ENCODE results near the gene PRKG1.
"Not testable (repeated sequence)": the region's sequence is repeated elsewhere in the genome, so short reads cannot be mapped to it uniquely, and the experiment has no call there.

The PRKG1 gene

DNA sequence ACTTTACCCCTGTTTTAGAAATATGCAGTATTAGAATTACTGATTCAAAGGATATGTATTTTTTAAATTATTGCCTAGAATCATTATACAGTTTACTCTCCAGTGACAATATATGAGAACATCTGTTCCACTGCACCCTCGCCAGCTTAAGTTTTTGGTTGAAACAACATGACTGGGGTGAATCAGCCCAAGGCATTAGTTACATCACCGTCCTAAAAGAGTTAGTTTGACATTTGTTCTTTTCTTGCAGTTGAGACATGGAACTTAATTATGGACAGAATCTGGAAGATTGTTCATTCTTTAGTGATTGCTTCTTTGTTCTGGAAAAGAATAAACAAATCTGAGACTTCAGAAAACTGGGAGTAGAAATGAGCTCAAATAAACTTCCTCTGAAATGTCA lies 1072.5 kb downstream of the PRKG1 start:
- no peak overlapping the region for H3K4me3 ChIP-seq (ENCODE audit: low read depth, low read length)
- no peaks in the 10 kb centered on the region for H3K4me1 ChIP-seq (ENCODE audit: control insufficient read depth, insufficient read depth, low read length)
- no peaks in the 10 kb centered on the region for H3K9me3 ChIP-seq (ENCODE audit: control insufficient read depth, insufficient read depth, low read length)
- H3K36me3 ChIP-seq (ENCODE audit: control insufficient read depth, insufficient read depth, low read length), result no peaks in the 10 kb centered on the region
- no peaks in the 10 kb centered on the region for H3K27me3 ChIP-seq (ENCODE audit: control insufficient read depth, insufficient read depth, low read length)
- no peak overlapping the region for H3K9ac ChIP-seq (ENCODE audit: low read depth, low read length)

DNA sequence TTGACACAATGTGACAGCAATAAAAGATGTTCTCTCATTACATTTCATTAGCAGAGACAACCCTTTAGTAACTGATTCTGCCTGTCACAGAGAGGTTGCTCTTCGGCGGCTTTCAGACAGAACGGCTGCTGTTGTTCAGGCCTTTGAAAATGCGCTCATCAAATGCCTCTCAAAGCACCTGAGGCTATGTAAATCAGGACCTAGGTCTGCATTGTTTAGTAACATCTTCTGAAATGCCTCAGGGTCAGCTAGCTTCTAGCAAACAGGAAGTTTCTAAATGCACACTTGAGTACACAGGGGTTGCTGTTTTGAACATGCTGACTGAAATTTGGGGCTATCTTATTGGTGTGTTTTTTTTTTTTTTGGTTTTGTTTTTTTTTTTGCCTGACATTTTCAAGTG lies 1096.5 kb downstream of the PRKG1 start:
- Histone ChIP-seq H3K9ac (ENCODE audit: low read depth, low read length) (no peak overlapping the region), H3K9me3 (ENCODE audit: control insufficient read depth, insufficient read depth, low read length) (no peaks in the 10 kb centered on the region), H3K27me3 (ENCODE audit: control insufficient read depth, insufficient read depth, low read length) (no peaks in the 10 kb centered on the region), H3K36me3 (ENCODE audit: control insufficient read depth, insufficient read depth, low read length) (no peaks in the 10 kb centered on the region), H3K4me1 (ENCODE audit: control insufficient read depth, insufficient read depth, low read length) (peaks cover 22% of the 10 kb centered on the region), H3K4me3 (ENCODE audit: low read depth, low read length) (no peak overlapping the region)

DNA sequence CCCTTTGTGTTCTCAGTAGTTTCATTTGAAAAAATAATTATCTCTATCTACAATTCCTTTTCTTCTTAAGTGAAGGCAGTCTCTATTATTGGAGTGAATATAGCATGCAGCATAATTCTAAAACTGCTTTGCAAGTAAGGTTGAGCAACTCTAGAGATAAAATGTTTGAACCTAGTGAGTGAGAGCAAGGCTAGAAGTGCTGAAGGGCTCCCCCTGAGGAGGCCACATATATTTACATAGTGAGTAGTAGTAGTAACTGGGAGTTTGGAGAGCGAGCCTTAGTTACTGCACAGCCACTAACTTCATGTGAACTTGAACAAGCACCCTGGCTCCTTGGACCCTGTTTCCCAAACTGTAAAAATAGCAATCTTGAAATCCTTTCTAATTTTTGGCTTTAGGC lies 1098.3 kb downstream of the PRKG1 start:
- Histone ChIP-seq H3K36me3 (ENCODE audit: control insufficient read depth, insufficient read depth, low read length) (no peaks in the 10 kb centered on the region), H3K27me3 (ENCODE audit: control insufficient read depth, insufficient read depth, low read length) (no peaks in the 10 kb centered on the region)

DNA sequence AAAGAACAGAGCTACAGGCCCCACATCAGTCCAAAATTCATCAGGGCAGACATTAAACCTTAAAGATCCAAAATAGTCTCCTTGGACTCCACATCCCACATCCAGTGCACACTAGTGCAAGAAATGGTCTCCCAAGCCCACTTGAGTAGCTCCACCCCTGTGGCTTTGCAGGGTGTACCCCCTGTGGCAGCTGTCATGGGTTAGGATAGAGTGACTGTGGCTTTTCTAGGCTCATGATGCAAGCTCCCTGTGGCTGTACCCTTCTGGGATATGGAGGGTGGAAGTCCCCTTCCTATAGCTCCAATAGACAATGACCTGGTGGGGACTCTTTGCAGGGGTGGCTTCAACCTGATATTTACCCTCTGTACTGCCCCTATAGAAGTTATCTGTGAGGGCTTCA lies 1111.0 kb downstream of the PRKG1 start:
- Histone ChIP-seq H3K9me3 (ENCODE audit: control insufficient read depth, insufficient read depth, low read length) (no peaks in the 10 kb centered on the region), H3K9ac (ENCODE audit: low read depth, low read length) (no peak overlapping the region), H3K4me3 (ENCODE audit: low read depth, low read length) (no peak overlapping the region), H3K27me3 (ENCODE audit: control insufficient read depth, insufficient read depth, low read length) (no peaks in the 10 kb centered on the region), H3K36me3 (ENCODE audit: control insufficient read depth, insufficient read depth, low read length) (no peaks in the 10 kb centered on the region), H3K4me1 (ENCODE audit: control insufficient read depth, insufficient read depth, low read length) (no peaks in the 10 kb centered on the region)

More for the DNA sequence above, 1098.3 kb downstream of the PRKG1 start:
- Histone ChIP-seq H3K4me3 (ENCODE audit: low read depth, low read length) (no peak overlapping the region), H3K9me3 (ENCODE audit: control insufficient read depth, insufficient read depth, low read length) (no peaks in the 10 kb centered on the region), H3K4me1 (ENCODE audit: control insufficient read depth, insufficient read depth, low read length) (peaks cover 22% of the 10 kb centered on the region), H3K9ac (ENCODE audit: low read depth, low read length) (no peak overlapping the region)

GRCh38 chr10:52187521-52188258 lies 1113.4 kb downstream of the PRKG1 start:
- H3K36me3 ChIP-seq (ENCODE audit: control insufficient read depth, insufficient read depth, low read length), result no peaks in the 10 kb centered on the region
- no peaks in the 10 kb centered on the region for H3K9me3 ChIP-seq (ENCODE audit: control insufficient read depth, insufficient read depth, low read length)
- H3K4me3 ChIP-seq (ENCODE audit: low read depth, low read length), result no peak overlapping the region
- no peak overlapping the region for H3K9ac ChIP-seq (ENCODE audit: low read depth, low read length)
- H3K27me3 ChIP-seq (ENCODE audit: control insufficient read depth, insufficient read depth, low read length), result no peaks in the 10 kb centered on the region
- peaks cover 5% of the 10 kb centered on the region for H3K4me1 ChIP-seq (ENCODE audit: control insufficient read depth, insufficient read depth, low read length)

DNA sequence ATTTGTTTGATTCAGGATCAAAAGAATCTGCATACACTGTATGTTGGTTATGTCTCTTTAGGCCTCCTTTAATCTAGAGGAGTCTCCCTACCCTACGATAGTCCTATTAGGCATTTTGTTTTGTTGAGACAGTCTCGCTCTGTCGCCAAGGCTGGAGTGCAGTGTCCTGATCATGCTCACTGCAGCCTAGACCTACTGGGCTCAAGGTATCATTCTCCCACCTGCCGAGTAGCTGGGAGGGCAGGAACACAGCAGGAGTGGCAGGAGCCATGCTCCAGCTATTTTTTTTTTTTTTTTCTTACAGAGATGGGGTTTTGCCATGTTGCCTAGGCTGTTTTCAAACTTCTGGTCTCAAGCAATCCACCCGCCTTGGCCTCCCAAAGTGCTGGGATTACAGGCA lies 1116.8 kb downstream of the PRKG1 start:
- H3K9me3 ChIP-seq (ENCODE audit: control insufficient read depth, insufficient read depth, low read length), result no peaks in the 10 kb centered on the region
- no peaks in the 10 kb centered on the region for H3K27me3 ChIP-seq (ENCODE audit: control insufficient read depth, insufficient read depth, low read length)
- peaks cover 5% of the 10 kb centered on the region for H3K4me1 ChIP-seq (ENCODE audit: control insufficient read depth, insufficient read depth, low read length)
- no peak overlapping the region for H3K4me3 ChIP-seq (ENCODE audit: low read depth, low read length)
- H3K9ac ChIP-seq (ENCODE audit: low read depth, low read length), result no peak overlapping the region
- no peaks in the 10 kb centered on the region for H3K36me3 ChIP-seq (ENCODE audit: control insufficient read depth, insufficient read depth, low read length)

DNA sequence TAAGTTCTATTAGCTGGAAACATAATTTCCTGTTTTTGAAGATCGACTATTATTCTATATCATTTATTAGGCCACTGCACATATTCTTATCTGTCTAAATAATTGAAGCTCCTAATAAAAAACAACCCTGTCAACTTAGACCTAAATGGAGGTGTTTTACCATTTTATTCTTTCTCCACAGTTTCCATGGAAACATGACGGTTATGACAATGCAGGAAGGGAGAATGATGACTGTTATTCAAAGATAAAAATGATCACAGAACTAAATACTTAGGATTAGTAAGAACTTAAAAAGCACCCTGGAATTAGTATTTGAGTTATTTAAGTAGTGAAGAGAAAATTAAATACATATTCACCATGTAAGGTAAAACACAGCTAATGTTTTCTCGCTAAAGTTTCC lies 1119.9 kb downstream of the PRKG1 start:
- Histone ChIP-seq H3K9ac (ENCODE audit: low read depth, low read length) (no peak overlapping the region), H3K27me3 (ENCODE audit: control insufficient read depth, insufficient read depth, low read length) (no peaks in the 10 kb centered on the region), H3K9me3 (ENCODE audit: control insufficient read depth, insufficient read depth, low read length) (no peaks in the 10 kb centered on the region), H3K36me3 (ENCODE audit: control insufficient read depth, insufficient read depth, low read length) (no peaks in the 10 kb centered on the region), H3K4me3 (ENCODE audit: low read depth, low read length) (no peak overlapping the region), H3K4me1 (ENCODE audit: control insufficient read depth, insufficient read depth, low read length) (peaks cover 5% of the 10 kb centered on the region)

DNA sequence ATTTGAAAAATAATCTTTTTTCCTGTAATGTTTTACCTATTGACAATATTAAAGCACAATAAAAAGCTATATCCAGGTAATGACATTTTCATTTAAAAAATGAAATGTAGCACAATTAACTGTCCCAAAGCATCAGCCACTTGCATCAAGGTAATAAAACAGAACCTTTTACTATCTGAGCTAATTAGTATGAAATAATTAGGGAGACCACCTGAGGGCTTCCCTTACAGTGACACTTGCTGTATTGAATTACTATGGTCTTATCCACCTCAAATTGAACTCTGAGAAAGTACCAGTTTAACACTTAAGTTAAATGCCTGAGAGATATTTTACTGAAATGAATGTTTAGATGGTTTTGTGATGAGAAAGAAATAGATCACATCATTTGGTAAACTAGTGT lies 1120.4 kb downstream of the PRKG1 start:
- Histone ChIP-seq H3K4me1 (ENCODE audit: control insufficient read depth, insufficient read depth, low read length) (peaks cover 5% of the 10 kb centered on the region), H3K36me3 (ENCODE audit: control insufficient read depth, insufficient read depth, low read length) (no peaks in the 10 kb centered on the region), H3K9me3 (ENCODE audit: control insufficient read depth, insufficient read depth, low read length) (no peaks in the 10 kb centered on the region), H3K9ac (ENCODE audit: low read depth, low read length) (no peak overlapping the region), H3K4me3 (ENCODE audit: low read depth, low read length) (no peak overlapping the region), H3K27me3 (ENCODE audit: control insufficient read depth, insufficient read depth, low read length) (no peaks in the 10 kb centered on the region)

DNA sequence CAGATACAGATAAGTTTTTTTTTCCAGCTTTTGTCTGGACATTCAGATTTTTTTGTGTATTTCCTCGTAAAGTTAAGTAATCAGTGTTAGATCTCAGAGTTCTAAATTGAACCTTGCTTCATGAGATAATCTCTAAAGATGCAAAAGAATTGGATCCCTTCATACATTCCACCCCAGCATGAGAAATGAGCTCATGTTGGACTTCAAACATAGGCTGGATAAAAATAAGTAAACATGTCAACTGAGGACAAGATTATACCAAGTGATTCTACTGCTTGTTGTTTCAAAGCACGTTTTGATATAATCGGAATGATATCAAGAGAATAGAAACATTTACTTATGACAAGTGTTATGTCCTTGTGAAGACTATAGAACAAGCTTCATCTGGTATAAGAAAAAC lies 1122.8 kb downstream of the PRKG1 start:
- Histone ChIP-seq H3K4me1 (ENCODE audit: control insufficient read depth, insufficient read depth, low read length) (no peaks in the 10 kb centered on the region), H3K27me3 (ENCODE audit: control insufficient read depth, insufficient read depth, low read length) (no peaks in the 10 kb centered on the region), H3K36me3 (ENCODE audit: control insufficient read depth, insufficient read depth, low read length) (no peaks in the 10 kb centered on the region), H3K4me3 (ENCODE audit: low read depth, low read length) (no peak overlapping the region), H3K9ac (ENCODE audit: low read depth, low read length) (no peak overlapping the region), H3K9me3 (ENCODE audit: control insufficient read depth, insufficient read depth, low read length) (no peaks in the 10 kb centered on the region)

- Histone ChIP-seq H3K27me3 (ENCODE audit: control insufficient read depth, insufficient read depth, low read length) (no peaks in the 10 kb centered on the region), H3K9ac (ENCODE audit: low read depth, low read length) (no peak overlapping the region), H3K9me3 (ENCODE audit: control insufficient read depth, insufficient read depth, low read length) (no peaks in the 10 kb centered on the region), H3K4me3 (ENCODE audit: low read depth, low read length) (no peak overlapping the region), H3K4me1 (ENCODE audit: control insufficient read depth, insufficient read depth, low read length) (no peaks in the 10 kb centered on the region), H3K36me3 (ENCODE audit: control insufficient read depth, insufficient read depth, low read length) (no peaks in the 10 kb centered on the region)
These were observed 1124.3 kb downstream of the PRKG1 start for GRCh38 chr10:52198540-52198939.

GRCh38 chr10:52204906-52205305 lies 1130.6 kb downstream of the PRKG1 start:
- H3K9ac ChIP-seq (ENCODE audit: low read depth, low read length); H3K36me3 ChIP-seq (ENCODE audit: control insufficient read depth, insufficient read depth, low read length); H3K9me3 ChIP-seq (ENCODE audit: control insufficient read depth, insufficient read depth, low read length); H3K4me1 ChIP-seq (ENCODE audit: control insufficient read depth, insufficient read depth, low read length); H3K27me3 ChIP-seq (ENCODE audit: control insufficient read depth, insufficient read depth, low read length); H3K4me3 ChIP-seq (ENCODE audit: low read depth, low read length): not testable (repeated sequence)

- Histone ChIP-seq H3K4me3 (ENCODE audit: low read depth, low read length) (no peak overlapping the region), H3K9me3 (ENCODE audit: control insufficient read depth, insufficient read depth, low read length) (no peaks in the 10 kb centered on the region), H3K9ac (ENCODE audit: low read depth, low read length) (no peak overlapping the region), H3K4me1 (ENCODE audit: control insufficient read depth, insufficient read depth, low read length) (peaks cover 17% of the 10 kb centered on the region), H3K36me3 (ENCODE audit: control insufficient read depth, insufficient read depth, low read length) (no peaks in the 10 kb centered on the region), H3K27me3 (ENCODE audit: control insufficient read depth, insufficient read depth, low read length) (no peaks in the 10 kb centered on the region)
These were observed 1134.1 kb downstream of the PRKG1 start for GRCh38 chr10:52208365-52208764.
